ENCODE data around the gene BANK1.

DNA sequence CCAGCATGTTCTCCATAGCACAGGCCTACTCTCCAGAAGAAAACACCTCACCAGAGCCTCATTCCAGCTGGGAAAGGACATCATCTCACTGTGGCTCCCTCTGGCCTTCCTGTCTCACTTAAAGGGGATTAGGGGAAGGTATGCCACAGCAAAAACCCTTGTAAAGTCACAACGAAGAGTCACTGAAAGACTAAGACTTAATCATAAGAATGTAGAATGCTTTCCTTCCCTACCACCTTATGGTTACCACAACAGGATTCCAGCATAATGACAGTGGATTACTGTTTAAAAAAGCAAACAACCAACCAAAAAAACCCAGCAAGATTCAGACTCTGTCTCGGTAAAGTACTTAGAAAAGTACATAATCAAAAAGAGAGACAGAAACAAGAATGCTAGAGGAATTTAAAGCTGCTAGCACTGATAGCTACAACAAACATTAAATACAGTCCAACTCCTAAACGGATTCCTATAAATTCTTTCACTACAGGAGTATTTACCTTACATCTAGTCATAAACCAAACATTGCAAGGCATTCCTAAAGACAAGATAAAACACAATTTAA is 75.1 kb downstream of the BANK1 start:
- TF ChIP-seq EZH2 (IDR thresholded peaks at IDR 0.05; ENCODE audit: insufficient read depth, poor library complexity, severe bottlenecking) (no peak), EZH2phosphoT487 (IDR thresholded peaks at IDR 0.05; ENCODE audit: insufficient read depth, low read depth) (no peak)

Data from GM23248 (cell line).